GM21360 (cell line): ENCODE results near the gene TNS3.
"Not testable (repeated sequence)": the region's sequence is repeated elsewhere in the genome, so short reads cannot be mapped to it uniquely, and the experiment has no call there.

ENCODE experiments used
- ATAC-seq: cut with Tn5 transposase; IDR thresholded peaks from one replicate; pipeline ENCODE4 v1.9.1; 2021; ENCODE audit warnings: mild to moderate bottlenecking, moderate library complexity; ENCODE audit not compliant: unreplicated experiment

TNS3 gene

DNA sequence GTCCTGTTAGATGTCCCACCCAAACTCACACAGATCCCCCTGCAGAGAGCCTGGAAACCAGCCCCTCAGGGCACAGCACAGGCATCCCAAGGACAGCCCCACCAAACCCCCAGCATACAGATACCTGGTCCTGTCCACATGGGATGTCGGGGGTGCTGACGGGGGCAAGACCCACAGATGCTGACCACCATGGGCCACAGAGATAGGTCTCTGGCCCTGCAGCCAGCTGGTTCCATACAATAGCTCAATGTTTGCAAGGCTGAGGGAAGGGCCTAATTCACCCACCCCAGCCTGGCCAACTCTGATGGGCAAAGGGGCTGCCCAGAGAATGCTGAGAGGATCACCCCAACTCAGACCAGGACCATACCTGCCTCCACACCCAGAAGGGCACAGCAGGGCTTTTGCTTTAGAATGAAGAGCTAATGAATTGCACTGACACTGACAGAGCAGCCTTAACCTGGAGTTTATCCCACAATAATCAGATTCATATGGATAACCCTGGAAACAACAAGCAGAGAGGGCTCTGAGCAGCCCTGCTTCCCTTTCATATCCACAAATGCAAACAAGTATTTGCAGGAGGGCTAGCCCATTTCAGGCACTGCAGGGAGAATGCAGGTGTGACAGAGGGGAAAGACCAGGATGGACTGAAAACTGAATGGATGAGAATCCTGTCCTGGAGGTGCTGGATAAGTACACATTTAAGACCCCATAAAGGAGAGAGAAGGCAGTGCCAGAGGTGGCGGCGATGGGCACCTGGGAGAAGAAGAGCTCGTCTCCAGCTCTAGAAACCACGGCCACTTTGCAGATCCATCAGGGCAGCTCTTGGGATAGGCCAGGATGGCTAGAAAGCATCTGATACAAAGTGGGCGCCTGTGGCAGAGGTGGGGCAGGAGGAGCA lies 126.7 kb downstream of the TNS3 start:
- ATAC-seq, result no peak

DNA sequence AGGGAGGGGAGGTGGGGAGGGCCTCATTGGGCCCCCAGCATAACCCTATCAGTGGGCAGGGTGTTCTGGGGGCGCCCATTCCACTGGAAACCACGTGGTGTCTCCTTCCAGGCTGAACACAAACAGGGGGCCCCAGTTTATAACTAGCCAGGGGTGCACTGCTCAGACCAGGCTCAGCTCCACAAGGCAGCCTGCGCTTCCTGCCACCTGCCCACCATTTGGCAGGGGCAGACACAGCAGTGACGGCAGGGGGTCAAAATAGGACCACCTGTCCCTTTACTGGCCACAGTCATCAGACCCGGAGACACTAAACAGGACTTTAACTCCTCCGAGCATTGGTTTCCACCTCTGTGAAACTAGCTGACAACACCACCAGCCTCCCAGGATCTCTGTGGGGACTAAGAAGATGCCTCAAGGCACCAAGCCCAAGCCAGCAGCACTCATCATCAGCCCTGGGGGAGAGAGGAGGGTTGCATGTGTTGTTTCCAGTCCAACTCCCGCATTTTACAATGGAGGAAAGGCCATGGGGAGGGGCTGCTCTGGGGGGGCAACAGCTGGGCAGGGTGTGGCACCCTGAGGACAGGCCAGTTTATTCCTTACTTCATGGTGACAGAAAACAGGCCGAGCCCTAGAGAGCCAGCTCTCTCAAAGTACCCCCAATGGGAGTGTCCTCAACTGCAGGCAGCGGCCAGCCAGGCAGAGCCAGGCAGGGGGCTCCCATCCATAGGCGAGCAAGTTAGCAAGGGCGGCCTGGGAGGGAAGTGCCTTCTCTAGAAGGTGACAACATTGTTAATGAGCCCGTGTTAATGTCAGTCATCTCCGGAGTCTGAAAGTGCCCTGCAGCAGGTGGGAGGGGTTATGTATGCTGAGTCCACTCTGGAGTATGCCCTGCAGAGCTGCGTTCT lies 127.6 kb downstream of the TNS3 start:
- no peak for ATAC-seq

DNA sequence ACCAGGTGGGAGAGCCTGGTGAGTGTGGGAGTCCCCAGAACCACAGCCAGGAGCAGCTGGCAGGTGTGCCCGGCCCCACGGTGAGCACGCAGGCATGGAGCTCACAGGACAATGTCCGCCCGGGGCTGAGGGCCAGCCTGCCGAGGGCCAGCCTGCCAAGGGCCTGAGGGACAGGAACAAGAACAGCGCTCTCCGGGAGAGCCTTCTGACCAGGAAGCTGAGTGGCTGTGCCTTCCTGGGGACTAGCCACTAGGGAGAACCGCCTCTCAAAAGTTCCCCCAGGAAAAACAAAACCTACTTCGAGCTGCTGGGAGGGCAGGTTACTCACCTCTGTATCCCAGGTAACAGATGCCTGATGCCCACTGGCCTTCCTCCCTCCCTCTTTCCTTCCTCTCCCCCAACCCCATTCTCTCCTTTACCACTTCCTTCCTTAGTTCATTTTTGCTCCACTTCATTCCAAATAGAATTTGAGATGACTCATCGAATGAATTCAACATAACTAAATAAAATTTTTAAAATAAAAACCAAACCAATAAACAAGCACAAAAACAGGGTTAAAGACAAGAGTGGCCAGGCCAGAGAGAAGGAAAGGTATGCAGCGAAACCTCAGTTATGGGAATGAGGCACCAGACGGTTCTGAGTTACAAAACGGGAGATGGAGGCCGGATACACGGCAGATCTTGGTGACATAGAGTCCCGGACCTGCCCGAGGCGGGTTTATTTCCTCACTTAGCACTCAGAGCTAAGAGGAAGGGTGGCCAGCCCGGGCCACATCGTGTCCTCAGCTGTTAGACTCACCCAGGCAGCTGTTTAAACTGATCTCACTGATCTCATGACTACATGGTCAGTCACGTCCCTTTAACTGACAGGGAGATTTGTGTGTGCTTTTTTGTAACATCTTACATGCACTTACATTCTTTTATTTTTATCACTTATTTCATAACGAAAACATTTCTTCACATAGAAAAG lies 128.5 kb downstream of the TNS3 start:
- ATAC-seq, result no peak

DNA sequence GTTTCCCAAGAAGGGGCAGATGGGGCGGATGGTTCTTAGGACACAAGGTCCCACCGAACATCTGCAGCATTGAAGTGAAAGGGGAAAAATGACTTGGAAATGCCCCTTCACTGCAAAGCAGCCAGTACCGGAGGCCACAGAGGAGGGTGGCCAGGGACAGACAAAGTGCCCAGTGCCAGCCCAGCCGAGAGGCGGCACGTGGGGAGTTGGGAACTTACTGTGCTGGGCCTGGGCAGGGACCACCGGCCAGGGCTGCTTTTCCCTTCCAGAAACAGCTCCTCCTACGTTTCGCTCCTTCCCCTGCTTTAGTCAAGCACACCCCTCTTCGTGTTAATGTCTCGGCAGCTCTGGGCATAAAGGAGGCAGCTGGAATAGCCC lies 129.2 kb downstream of the TNS3 start:
- ATAC-seq, result no peak

DNA sequence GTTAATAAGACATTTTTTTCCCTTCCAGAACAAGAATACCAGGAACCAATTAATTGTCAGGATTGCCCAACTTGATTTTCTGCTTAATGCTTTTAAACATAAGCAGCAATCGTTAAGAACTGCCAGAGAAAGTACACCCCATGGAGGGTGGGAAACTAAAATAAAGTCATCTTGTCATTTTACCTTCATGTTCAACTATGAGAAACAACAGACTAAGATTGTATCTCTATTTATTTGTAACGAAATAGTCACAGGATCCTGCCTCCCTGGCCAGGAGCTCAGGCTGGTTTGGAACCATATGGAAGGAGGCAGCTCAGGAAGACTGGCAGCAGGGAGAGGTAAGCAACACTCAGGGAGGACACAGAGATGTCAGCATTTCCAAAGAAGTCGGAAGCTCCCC lies 129.6 kb downstream of the TNS3 start:
- ATAC-seq, result no peak

DNA sequence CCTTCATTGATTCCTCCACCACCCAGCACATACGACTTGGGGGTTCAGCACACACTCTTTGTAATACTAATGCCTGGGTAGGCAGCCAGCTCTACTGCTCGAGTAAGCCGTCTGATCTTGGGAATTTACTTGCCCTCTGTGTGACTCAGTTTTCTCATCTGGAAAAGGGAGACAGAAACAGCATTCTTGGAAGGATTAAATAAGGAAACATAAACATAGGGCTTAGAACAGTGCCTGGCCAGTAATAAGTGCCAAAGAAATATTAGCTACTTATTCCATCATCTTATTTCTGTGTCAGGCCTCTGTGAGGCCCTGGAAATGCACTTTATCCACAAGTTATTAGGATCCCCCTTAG lies 130.1 kb downstream of the TNS3 start:
- no peak for ATAC-seq

DNA sequence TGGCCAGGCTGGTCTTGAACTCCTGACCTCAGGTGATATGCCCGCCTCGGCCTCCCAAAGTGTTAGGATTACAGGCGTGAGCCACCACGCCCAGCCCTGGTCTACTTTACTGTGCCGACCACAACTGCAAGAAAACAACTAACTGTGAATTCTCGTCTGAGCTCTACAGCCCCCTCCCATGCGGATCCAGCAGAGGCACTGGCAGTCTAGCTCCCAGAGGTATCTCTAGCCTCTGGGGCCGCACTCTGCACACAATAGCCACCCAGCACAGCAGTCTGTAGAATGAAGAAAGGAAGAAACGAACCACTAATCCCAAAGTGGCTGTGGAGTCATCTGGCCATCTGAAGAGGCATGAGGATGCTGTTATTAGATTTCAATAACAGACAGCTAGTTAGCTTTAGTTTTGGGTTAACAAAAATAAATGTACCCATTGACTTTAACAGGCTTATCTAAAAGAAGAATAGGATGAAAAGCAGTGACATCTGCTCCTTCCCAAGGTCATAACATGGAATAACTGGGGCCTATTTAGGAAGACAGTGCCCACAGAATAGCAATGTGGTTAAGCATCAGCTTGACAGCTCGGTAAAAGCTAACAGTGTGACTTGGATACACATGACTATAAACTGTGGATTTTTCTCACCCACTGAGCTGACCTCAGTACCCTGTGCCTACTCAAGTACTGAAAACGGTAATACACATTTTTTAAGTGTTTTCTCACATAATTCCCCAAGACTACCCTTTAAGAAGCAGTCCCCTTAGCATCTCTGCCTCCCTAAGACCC lies 131.9 kb downstream of the TNS3 start:
- no peak for ATAC-seq

DNA sequence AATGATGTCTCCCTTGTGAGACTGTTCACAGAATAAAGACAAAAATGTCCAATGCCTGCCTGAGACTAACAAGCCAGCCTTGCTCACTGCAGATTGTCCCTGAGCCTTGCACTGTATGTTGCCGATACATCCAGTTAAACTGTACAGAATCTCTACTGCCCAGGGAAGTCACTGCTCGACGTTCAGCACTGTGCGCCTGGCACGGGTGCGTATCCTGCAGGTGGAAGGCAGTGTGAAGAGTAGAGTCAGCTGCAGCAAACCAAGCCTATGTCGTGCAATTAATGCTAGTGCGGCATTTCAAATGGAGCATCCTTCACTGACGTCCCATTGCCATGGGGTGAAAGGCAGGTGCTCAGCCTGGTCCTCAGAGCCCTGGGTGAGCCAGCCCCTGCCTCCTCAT lies 132.9 kb downstream of the TNS3 start:
- no peak for ATAC-seq

DNA sequence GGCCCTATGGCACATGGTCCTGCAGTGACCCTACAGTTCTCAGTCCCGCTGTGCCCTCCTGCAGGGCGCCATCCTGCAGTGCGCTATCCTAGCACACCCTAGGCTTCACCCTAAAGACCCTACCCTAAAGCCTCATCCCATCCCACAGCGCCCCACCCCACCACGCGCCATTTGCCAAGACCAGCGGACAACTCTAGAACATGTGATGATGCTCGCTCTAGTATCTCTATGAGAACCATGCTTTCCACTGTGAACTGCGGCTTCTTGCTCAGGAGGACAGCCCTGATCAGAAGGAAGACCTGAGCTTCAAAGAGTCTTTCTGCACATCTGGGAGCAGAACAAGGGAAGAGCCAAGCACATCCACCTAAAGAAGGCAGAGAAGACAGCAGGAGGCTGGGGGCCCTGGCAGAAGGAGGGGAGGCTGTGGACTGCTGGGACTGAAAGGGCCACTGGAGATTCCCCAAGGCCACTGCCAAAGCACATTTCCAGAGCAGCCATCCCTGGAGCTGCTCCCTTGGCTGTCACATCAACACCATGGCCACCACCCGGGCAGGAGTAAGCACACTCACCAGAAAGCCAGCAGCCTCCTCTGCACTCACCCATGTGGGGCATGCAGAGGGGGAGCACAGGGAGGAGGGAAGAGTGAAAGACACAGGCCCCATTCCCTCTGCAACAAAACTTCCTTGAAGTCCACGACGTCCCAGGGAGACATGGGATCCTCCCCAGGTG lies 134.1 kb downstream of the TNS3 start:
- no peak for ATAC-seq

DNA sequence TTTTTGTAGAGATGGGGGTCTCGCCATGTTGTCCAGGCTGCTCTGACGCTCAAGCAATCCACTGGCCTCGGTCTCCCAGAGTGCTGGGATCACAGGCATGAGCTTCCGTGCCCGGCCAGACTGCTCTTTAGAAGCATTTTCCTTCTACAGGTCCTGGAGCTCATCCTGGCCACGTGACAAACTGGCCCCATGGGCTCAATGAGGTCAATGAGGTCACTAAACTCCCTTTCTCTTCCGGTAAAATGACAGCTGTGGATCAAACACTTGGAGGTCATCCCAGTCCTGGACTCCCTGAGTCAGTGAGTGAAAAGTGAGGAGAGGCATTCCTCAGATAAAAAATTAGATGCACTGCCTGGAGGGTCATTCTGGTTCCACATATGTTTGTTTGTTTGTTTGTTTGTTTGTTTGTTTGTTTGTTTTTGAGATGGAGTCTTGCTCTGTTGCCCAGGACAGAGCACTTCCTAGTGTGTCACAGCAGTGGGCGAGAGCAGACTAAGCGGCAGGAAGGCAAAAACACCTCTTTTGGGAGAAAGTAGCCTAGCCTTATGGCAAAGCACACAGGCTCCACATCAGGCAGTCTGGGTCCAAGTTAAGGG lies 134.9 kb downstream of the TNS3 start:
- ATAC-seq, result no peak

DNA sequence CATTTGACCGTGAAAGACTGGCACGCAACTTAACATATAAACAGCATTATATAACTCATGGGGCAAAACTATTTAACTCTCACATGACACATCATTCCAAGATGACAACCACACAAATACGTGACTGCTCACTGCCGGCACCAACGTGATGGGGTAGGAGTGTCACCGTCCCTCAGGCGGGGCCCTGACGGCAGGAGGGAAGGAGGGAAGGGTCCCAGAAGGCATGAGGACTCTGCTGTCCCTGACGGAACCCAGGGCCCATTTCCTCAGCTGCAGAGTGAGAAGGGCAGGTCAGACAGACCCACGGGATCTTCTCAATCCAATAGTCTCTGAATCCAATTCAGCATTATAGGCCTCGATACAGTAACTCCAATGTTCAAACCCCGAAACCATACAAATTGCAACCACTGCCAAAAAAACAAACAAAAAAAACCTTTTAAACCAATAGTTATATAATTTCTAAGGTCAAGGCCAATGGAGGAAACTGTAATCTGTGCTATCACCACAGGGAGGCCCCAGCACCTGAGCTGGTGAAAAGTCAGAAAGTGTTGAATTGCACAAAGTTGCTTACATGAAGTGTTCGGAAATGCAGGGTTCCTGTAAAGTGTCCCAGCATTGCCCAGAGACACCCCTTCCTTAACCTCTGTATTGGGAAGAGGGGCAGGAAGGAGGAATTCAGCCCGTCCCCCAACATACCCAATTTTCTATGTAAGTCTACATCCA lies 137.4 kb downstream of the TNS3 start:
- ATAC-seq, result no peak

DNA sequence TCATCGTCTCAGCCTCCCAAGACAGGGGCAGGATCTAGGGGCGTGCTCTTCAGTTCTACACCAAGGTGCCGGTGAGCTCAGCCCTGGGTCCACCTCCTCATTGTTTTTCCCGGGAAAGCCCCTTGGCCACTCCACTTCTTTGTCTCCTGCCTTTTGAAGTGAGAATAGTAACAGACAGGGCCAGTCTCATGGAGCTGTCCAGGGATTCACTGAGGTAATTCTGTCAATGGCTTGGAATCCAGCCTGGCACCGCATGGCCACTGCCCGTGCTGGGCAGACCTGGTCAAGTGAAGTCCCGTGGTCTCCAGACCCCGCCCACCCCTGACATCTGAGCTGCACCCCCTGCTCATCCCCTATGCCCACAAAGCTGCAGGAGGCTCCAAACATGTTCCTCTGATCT lies 138.9 kb downstream of the TNS3 start:
- ATAC-seq, result no peak

DNA sequence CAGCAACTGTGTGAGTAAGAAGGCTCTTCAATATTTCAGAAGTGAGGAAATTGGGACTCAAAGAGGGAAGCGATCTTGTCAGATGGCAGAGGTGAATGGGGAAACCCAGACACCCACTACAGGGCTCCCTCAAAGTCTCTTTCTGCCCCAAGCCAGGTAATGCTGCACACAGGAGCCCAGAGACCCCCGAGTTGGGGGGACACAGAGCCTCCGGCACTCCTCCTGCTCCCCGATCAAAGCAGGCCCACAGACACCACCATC lies 139.4 kb downstream of the TNS3 start:
- no peak for ATAC-seq

DNA sequence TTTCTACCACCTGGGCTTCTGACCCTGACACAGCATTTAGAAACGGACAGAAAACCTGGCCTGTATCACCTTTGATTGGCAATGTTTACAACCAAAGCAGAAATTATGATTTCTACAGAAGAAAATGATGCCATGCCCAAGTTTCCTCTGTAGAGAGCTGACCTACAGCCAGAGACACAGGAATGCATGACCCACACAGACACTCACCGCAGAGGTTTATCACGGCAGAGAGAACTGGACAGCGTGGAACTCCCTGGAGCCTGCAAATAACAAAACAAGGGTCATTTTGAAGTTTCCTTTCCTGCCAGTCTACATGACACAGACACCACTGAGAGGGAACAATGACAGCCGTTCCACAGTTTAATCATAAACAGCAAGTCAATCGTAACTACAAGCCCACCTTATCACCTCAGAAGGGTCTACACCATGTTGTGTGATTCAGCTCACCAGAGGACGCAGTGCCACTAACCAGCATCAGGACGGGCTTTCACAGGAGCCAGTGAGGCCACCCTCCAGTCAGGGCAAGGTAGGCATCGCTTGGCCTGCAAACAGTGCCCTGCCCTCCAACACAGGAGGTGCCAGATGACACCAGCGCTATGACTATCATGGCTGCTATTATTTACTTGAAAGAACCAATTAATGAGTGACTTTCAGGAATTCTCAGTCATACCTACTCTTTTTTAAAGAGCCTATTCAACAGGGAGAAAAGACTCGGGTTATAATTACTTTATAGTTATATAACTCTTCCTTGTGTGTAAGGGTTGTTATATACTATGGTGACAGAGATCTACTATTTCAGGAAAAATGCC lies 139.9 kb downstream of the TNS3 start:
- no peak for ATAC-seq

DNA sequence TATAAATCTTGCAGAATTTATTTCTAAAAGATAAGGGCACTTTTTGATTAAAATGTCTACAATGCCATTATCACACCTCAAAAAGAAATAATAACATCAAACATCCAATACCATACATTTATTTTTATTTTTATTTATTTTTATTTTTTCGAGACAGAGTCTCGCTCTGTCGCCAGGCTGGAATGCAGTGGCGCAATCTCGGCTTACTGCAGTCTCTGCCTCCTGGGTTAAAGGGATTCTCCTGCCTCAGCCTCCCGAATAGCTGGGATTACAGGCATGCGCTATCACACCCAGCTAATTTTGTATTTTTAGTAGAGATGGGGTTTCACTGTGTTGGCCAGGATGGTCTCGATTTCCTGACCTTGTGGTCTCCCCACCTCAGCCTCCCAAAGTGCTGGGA lies 140.9 kb downstream of the TNS3 start:
- not testable (repeated sequence) for ATAC-seq

DNA sequence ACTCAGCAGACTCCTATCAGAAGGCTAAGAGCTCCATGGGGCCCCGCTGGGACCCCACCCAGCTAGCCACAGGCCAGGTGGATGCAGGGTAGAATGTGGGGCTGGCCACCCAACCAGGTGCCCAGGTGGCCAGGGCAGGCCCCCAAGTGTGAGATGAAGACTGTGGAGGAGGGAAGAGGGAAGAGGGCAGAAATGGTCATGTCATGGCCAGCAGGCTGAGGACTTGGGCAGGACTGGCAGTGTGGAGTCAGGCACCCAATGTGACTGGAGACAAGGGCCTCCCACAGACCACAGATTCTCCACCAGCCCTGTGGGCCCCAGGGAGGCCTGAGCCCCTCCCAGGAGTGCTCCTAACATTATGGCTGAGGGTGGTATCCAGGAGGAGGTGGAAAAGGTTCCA lies 141.6 kb downstream of the TNS3 start:
- no peak for ATAC-seq

DNA sequence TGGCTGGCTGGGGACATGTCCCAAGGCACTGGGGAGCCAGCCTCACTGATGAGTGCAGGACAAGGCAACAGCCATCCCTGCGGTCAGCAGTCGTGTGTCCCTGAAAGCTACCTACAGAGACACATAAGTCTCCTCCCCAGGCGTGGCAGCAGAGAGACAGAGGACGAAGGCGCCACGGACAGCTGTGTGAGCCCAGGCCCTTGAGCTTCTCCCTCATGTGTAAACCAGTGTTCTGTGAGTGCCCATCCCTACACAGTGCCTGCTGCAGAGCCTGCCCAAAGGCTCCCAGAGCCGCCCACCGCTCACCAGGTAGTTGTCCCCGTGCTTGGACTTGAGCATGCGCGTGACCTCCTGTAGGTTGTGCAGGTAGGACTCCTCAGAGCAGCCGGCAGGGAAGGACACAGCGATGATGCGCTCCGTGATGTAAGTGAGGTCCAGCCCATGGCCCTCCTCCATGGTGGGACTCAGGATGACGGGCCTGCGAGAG lies 142.7 kb downstream of the TNS3 start:
- no peak for ATAC-seq
